ENCODE measurements around the gene CCNE1.

The CCNE1 gene

GRCh38 chr19:29811125-29812079, at the start of gene CCNE1:
Gene CCNE1, plus strand, starts transcription at chr19:29811991. Its CDS starts 565 bp downstream, at chr19:29812556.
- peak; percentile 56 for DNase-seq

- DNase-seq, result no peak
Measured at GRCh38 chr19:29763196-29763595, 48.6 kb upstream of the CCNE1 start.

GRCh38 chr19:29764361-29764760, 47.4 kb upstream of the CCNE1 start:
- DNase-seq, result no peak

GRCh38 chr19:29766100-29766499, 45.7 kb upstream of the CCNE1 start:
- DNase-seq, result no peak

GRCh38 chr19:29767039-29767735, 44.6 kb upstream of the CCNE1 start:
- no peak for DNase-seq

- DNase-seq, result no peak
Measured at GRCh38 chr19:29768166-29768565, 43.6 kb upstream of the CCNE1 start.

GRCh38 chr19:29769997-29770396, 41.8 kb upstream of the CCNE1 start:
- DNase-seq, result no peak

GRCh38 chr19:29770648-29771047, 41.1 kb upstream of the CCNE1 start:
- DNase-seq, result no peak

GRCh38 chr19:29771708-29772414, 39.9 kb upstream of the CCNE1 start:
- no peak for DNase-seq

- no peak for DNase-seq
Measured at GRCh38 chr19:29772696-29773095, 39.1 kb upstream of the CCNE1 start.

GRCh38 chr19:29773141-29773540, 38.6 kb upstream of the CCNE1 start:
- DNase-seq, result no peak

- no peak for DNase-seq
Measured at GRCh38 chr19:29774126-29774525, 37.7 kb upstream of the CCNE1 start.

- DNase-seq, result no peak
Measured at GRCh38 chr19:29777781-29778309, 33.9 kb upstream of the CCNE1 start.

- no peak for DNase-seq
Measured at GRCh38 chr19:29779921-29780320, 31.9 kb upstream of the CCNE1 start.

- DNase-seq, result no peak
Measured at GRCh38 chr19:29781386-29782259, 30.2 kb upstream of the CCNE1 start.

- DNase-seq, result no peak
Measured at GRCh38 chr19:29782260-29782580, 29.6 kb upstream of the CCNE1 start.

- no peak for DNase-seq
Measured at GRCh38 chr19:29783627-29784190, 28.1 kb upstream of the CCNE1 start.

- no peak for DNase-seq
Measured at GRCh38 chr19:29784598-29785223, 27.1 kb upstream of the CCNE1 start.

GRCh38 chr19:29785360-29785759, 26.4 kb upstream of the CCNE1 start:
- DNase-seq, result no peak

GRCh38 chr19:29785955-29786589, 25.7 kb upstream of the CCNE1 start:
- no peak for DNase-seq

GRCh38 chr19:29787281-29787680, 24.5 kb upstream of the CCNE1 start:
- no peak for DNase-seq

All from NCI-H748 treated with DMSO at 0.1 percent for 48 hours (cell line).